ENCODE results near the gene ORC6. TPM values are rescaled to one million over a fixed set of nuclear protein-coding genes. Genes with fewer than 3 reads are reported as not detected.

ORC6 gene
- total and polyA plus RNA-seq, 4 donors = 1.4 to 5.6 (median 3.8) TPM

- H3K9ac ChIP-seq (ENCODE audit: insufficient read depth in 1 of 2, low read length in 2 of 2) = peak overlapping the region in 1 of 2 donors; percentile 26
- no peaks in the 10 kb centered on the region for H3K9me3 ChIP-seq (ENCODE audit: control insufficient read depth in 4 of 4, insufficient read depth in 3 of 4, low read length in 3 of 4)
- peaks cover 9 to 35% (median 11%) of the 10 kb centered on the region in 5 donors for H3K4me1 ChIP-seq (ENCODE audit: control insufficient read depth in 5 of 5, insufficient read depth in 5 of 5, low read length in 5 of 5)
- no peak for ATAC-seq (ENCODE audit: insufficient read depth, low FRiP score)
- H3K36me3 ChIP-seq (ENCODE audit: control insufficient read depth in 4 of 4, insufficient read depth in 4 of 4, low read length in 4 of 4) = peaks cover 0 to 5% (median 0%) of the 10 kb centered on the region in 4 donors
- TF ChIP-seq CTCF (IDR thresholded peaks at IDR 0.05; ENCODE audit: control extremely low read depth, extremely low read depth) = no peak
- peak in 2 of 3 donors; percentile 1 to 9 for DNase-seq
- H3K27ac ChIP-seq (ENCODE audit: low read depth in 1 of 2, low read length in 1 of 2) = no peak overlapping the region
- no peak overlapping the region for H3K4me3 ChIP-seq
- WGBS, 2 donors = 65 to 77% methylated on average over 9 of the region's 9 CpGs
- H3K27me3 ChIP-seq (ENCODE audit: control insufficient read depth in 3 of 3, insufficient read depth in 3 of 3, low read length in 2 of 3) = no peaks in the 10 kb centered on the region
These were observed 2.0 kb upstream of the ORC6 start for GRCh38 chr16:46687486-46687885.

GRCh38 chr16:46688101-46688653 lies 1.3 kb upstream of the ORC6 start:
- Histone ChIP-seq H3K27ac (ENCODE audit: low read depth in 1 of 2, low read length in 1 of 2) (peak overlapping the region; percentile 80 to 94), H3K4me1 (ENCODE audit: control insufficient read depth in 5 of 5, insufficient read depth in 5 of 5, low read length in 5 of 5) (peaks cover 9 to 35% (median 11%) of the 10 kb centered on the region in 5 donors), H3K27me3 (ENCODE audit: control insufficient read depth in 3 of 3, insufficient read depth in 3 of 3, low read length in 2 of 3) (no peaks in the 10 kb centered on the region), H3K9me3 (ENCODE audit: control insufficient read depth in 4 of 4, insufficient read depth in 3 of 4, low read length in 3 of 4) (no peaks in the 10 kb centered on the region), H3K36me3 (ENCODE audit: control insufficient read depth in 4 of 4, insufficient read depth in 4 of 4, low read length in 4 of 4) (peaks cover 0 to 5% (median 0%) of the 10 kb centered on the region in 4 donors), H3K9ac (ENCODE audit: insufficient read depth in 1 of 2, low read length in 2 of 2) (peak overlapping the region; percentile 26 to 92), H3K4me3 (peak overlapping the region; percentile 96)
- peak; percentile 34 to 59 (median 52) for DNase-seq
- 2% methylated on average over 14 of the region's 14 CpGs for WGBS, 2 donors
- TF ChIP-seq CTCF (IDR thresholded peaks at IDR 0.05; ENCODE audit: control extremely low read depth, extremely low read depth) = no peak
- ATAC-seq (ENCODE audit: insufficient read depth, low FRiP score) = no peak

- Histone ChIP-seq H3K27me3 (ENCODE audit: control insufficient read depth in 3 of 3, insufficient read depth in 3 of 3, low read length in 2 of 3) (no peaks in the 10 kb centered on the region), H3K36me3 (ENCODE audit: control insufficient read depth in 4 of 4, insufficient read depth in 4 of 4, low read length in 4 of 4) (peaks cover 0 to 9% (median 1%) of the 10 kb centered on the region in 4 donors), H3K4me3 (peak within 1 kb of the TSS; percentile 96), H3K9me3 (ENCODE audit: control insufficient read depth in 4 of 4, insufficient read depth in 3 of 4, low read length in 3 of 4) (no peaks in the 10 kb centered on the region), H3K27ac (ENCODE audit: low read depth in 1 of 2, low read length in 1 of 2) (peak within 1 kb of the TSS; percentile 80 to 94), H3K4me1 (ENCODE audit: control insufficient read depth in 5 of 5, insufficient read depth in 5 of 5, low read length in 5 of 5) (peaks cover 9 to 35% (median 11%) of the 10 kb centered on the region in 5 donors), H3K9ac (ENCODE audit: insufficient read depth in 1 of 2, low read length in 2 of 2) (peak within 1 kb of the TSS; percentile 92 to 97)
- DNase-seq = peak; percentile 99
- peak; percentile 96 for ATAC-seq (ENCODE audit: insufficient read depth, low FRiP score)
- 0 to 1% methylated on average over 48 to 54 of the region's 54 CpGs for WGBS, 2 donors
- no peak for TF ChIP-seq CTCF (IDR thresholded peaks at IDR 0.05; ENCODE audit: control extremely low read depth, extremely low read depth)
These were observed 650 bp upstream of the ORC6 start, which contains the start of gene VPS35 for GRCh38 chr16:46688654-46689364. Gene VPS35, minus strand, starts transcription at chr16:46689178. Its CDS starts 45 bp downstream, at chr16:46689133.

Measured in lung (tissue), 12 donors.